Tibial artery (tissue), 4 donors: ENCODE data around the gene TRMT44.
"Not testable (repeated sequence)": the region's sequence is repeated elsewhere in the genome, so short reads cannot be mapped to it uniquely, and the experiment has no call there.

ENCODE experiments used
- DNase-seq, 2 donors: peaks; one replicate each; pipeline ENCODE4 v3.0.0-alpha.2; 2019
- H3K27ac ChIP-seq, 2 donors: fragments of 200-600 bp; sonication (generic) in 1 of 2; 1 replicate in 1 of 2; 2 replicates in 1 of 2; pipeline ENCODE4 v1.5.1; 2018 to 2019; ENCODE audit warnings: mild to moderate bottlenecking in 1 of 2
- H3K27me3 ChIP-seq, 2 donors: fragments of 200-600 bp; sonication (generic) in 1 of 2; one replicate each; pipeline versions ENCODE4 v1.5.1 to v1.6.0; 2016 to 2019
- H3K36me3 ChIP-seq, 3 donors: fragments of 200-600 bp; sonication (generic) in 2 of 3; one replicate each; pipeline ENCODE4 v1.5.1; 2016 to 2019; ENCODE audit warnings: mild to moderate bottlenecking in 2 of 3
- H3K4me1 ChIP-seq, 4 donors: fragments of 200-600 bp; sonication (generic) in 2 of 4; 1 replicate in 3 of 4; 2 replicates in 1 of 4; pipeline ENCODE4 v1.5.1; 2016 to 2019
- H3K4me3 ChIP-seq, 2 donors: fragments of 200-600 bp; sonication (generic) in 1 of 2; 1 replicate in 1 of 2; 2 replicates in 1 of 2; pipeline ENCODE4 v1.5.1; 2018 to 2019; ENCODE audit warnings: mild to moderate bottlenecking in 2 of 2
- H3K9me3 ChIP-seq, 3 donors: fragments of 200-600 bp; sonication (generic) in 1 of 3; one replicate each; pipeline ENCODE4 v1.5.1; 2016 to 2019
- CTCF ChIP-seq, 2 experiments: fragments of 200-600 bp in 1 of 2; fragments of 450-650 bp in 1 of 2; IDR thresholded peaks; one replicate each; pipeline ENCODE4 v1.5.1; 2017 to 2019; ENCODE audit warnings: antibody characterized with exemption in 2 of 2, mild to moderate bottlenecking in 1 of 2, moderate library complexity in 1 of 2
- intact Hi-C: fragments of 100-400 bp; cut with DNase I; formaldehyde crosslinking; loops from one replicate; pipeline ENCODE4 v1.15.0; 2023; ENCODE audit warnings: low total_unique reads

Gene TRMT44

GRCh38 chr4:8510611-8511285 lies 70.2 kb downstream of the TRMT44 start:
- no peak for DNase-seq
- H3K4me1 ChIP-seq = peaks cover 0 to 25% (median 20%) of the 10 kb centered on the region in 4 donors
- intact Hi-C loops = no loop called here

DNA sequence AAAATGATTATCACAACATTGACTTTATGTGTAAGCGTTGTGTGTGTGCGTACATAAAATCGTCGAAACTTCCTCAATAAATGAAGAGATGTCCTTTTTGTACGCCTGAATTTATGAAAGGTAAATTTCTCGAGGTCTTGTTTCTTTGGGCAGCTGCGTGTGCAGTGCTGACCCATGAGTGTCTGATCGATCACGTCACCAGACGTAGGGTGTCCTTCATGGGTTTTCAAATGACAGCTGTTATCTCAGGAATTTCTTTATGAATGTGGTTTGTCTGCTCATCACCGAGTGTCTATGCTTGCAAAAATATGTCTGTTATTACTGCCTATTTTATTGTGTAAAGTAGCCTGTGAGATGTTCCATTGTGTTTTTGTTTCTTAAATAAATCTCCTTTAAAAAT lies 71.9 kb downstream of the TRMT44 start:
- Histone ChIP-seq H3K9me3 (no peaks in the 10 kb centered on the region), H3K27me3 (no peaks in the 10 kb centered on the region), H3K36me3 (no peaks in the 10 kb centered on the region), H3K4me3 (no peak overlapping the region), H3K27ac (no peak overlapping the region), H3K4me1 (peaks cover 0 to 8% (median 3%) of the 10 kb centered on the region in 4 donors)
- DNase-seq = no peak
- TF ChIP-seq CTCF (IDR thresholded peaks at IDR 0.05) = no peak
- intact Hi-C loops = no loop called here

More at GRCh38 chr4:8510611-8511285, 70.2 kb downstream of the TRMT44 start:
- TF ChIP-seq CTCF (IDR thresholded peaks at IDR 0.05) = no peak
- Histone ChIP-seq H3K27ac (no peak overlapping the region), H3K27me3 (no peaks in the 10 kb centered on the region), H3K9me3 (no peaks in the 10 kb centered on the region), H3K4me3 (no peak overlapping the region), H3K36me3 (no peaks in the 10 kb centered on the region)

DNA sequence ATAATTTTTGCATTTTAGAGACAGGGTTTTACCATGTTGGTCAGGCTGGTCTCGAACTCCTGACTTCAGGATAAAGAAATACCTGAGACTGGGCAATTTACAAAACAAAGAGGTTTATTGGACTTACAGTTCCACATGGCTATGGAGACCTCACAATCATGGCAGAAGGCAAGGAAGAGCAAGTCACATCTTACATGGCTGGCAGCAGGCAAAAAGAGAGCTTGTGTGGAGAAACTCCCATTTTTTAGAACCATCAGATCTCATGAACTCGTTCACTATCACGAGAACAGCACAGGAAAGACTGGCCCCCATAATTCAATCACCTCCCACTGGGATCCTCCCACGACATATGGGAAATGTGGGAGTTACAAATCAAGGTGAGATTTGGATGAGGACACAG lies 72.5 kb downstream of the TRMT44 start:
- H3K27me3 ChIP-seq, H3K4me3 ChIP-seq, H3K9me3 ChIP-seq, H3K4me1 ChIP-seq, H3K27ac ChIP-seq, DNase-seq, intact Hi-C loops, H3K36me3 ChIP-seq: not testable (repeated sequence)

DNA sequence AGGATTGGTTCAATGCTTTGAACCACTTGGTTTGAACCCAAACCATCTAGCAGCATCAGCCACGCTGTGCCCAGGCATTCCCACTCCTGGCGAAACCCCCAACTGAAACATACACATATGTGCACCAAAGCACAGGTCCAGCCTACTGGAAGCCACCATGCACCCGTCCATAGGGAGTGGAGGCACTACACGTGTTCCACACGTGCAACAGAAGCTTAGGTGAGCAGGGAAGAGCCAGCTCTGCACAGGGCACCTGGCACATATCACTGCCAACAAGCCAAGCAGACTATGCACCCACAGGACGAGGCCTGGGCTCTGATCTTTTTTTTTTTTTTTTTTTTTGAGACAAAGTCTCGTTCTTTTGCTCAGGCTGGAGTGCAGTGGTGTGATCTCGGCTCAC lies 73.4 kb downstream of the TRMT44 start:
- H3K4me3 ChIP-seq = no peak overlapping the region
- H3K27ac ChIP-seq = no peak overlapping the region
- TF ChIP-seq CTCF (IDR thresholded peaks at IDR 0.05) = no peak
- H3K36me3 ChIP-seq = no peaks in the 10 kb centered on the region
- no peak for DNase-seq
- no peaks in the 10 kb centered on the region for H3K4me1 ChIP-seq
- intact Hi-C loops = no loop called here
- H3K9me3 ChIP-seq = no peaks in the 10 kb centered on the region
- no peaks in the 10 kb centered on the region for H3K27me3 ChIP-seq

GRCh38 chr4:8514391-8514790 lies 73.8 kb downstream of the TRMT44 start:
- H3K27ac ChIP-seq = no peak overlapping the region
- no peaks in the 10 kb centered on the region for H3K36me3 ChIP-seq
- no peak overlapping the region for H3K4me3 ChIP-seq
- no peaks in the 10 kb centered on the region for H3K9me3 ChIP-seq
- no peaks in the 10 kb centered on the region for H3K4me1 ChIP-seq
- intact Hi-C loops = no loop called here
- no peaks in the 10 kb centered on the region for H3K27me3 ChIP-seq
- no peak for TF ChIP-seq CTCF (IDR thresholded peaks at IDR 0.05)
- no peak for DNase-seq

GRCh38 chr4:8515316-8516060 lies 74.9 kb downstream of the TRMT44 start:
- Histone ChIP-seq H3K9me3 (peaks cover 0 to 4% (median 0%) of the 10 kb centered on the region in 3 donors), H3K36me3 (no peaks in the 10 kb centered on the region), H3K4me3 (no peak overlapping the region), H3K27me3 (no peaks in the 10 kb centered on the region), H3K4me1 (no peaks in the 10 kb centered on the region), H3K27ac (no peak overlapping the region)
- DNase-seq = no peak
- TF ChIP-seq CTCF (IDR thresholded peaks at IDR 0.05) = no peak
- intact Hi-C loops = no loop called here
